Stomach (tissue), 4 donors: ENCODE data around the gene PCDHGB4.
"Not testable (repeated sequence)": the region's sequence is repeated elsewhere in the genome, so short reads cannot be mapped to it uniquely, and the experiment has no call there.

Experiments used
- EP300 ChIP-seq: sonication (generic); formaldehyde crosslinking; IDR thresholded peaks from one replicate; pipeline ENCODE4 v1.6.1; 2017; ENCODE audit warnings: antibody characterized with exemption
- POLR2A ChIP-seq, 4 donors: fragments of 450-650 bp; IDR thresholded peaks; one replicate each; pipeline ENCODE4 v1.6.1; 2016; ENCODE audit warnings: antibody characterized with exemption in 4 of 4, control low read depth in 2 of 4, mild to moderate bottlenecking in 1 of 4, moderate library complexity in 1 of 4
- POLR2AphosphoS5 ChIP-seq, 3 donors: sonication (generic); formaldehyde crosslinking; IDR thresholded peaks; one replicate each; pipeline ENCODE4 v1.6.1; 2016; ENCODE audit warnings: antibody characterized with exemption in 3 of 3
- TF ChIP-seq, protein P1 (sequence below), 7 experiments: fragments of 450-650 bp in 4 of 7; fragments of 200-600 bp in 3 of 7; sonication (generic) in 3 of 7; IDR thresholded peaks; one replicate each; pipeline ENCODE4 v1.5.1; 2016 to 2019; ENCODE audit warnings: antibody characterized with exemption in 7 of 7, control low read depth in 2 of 7, mild to moderate bottlenecking in 1 of 7

- TF ChIP-seq, protein P1, sequence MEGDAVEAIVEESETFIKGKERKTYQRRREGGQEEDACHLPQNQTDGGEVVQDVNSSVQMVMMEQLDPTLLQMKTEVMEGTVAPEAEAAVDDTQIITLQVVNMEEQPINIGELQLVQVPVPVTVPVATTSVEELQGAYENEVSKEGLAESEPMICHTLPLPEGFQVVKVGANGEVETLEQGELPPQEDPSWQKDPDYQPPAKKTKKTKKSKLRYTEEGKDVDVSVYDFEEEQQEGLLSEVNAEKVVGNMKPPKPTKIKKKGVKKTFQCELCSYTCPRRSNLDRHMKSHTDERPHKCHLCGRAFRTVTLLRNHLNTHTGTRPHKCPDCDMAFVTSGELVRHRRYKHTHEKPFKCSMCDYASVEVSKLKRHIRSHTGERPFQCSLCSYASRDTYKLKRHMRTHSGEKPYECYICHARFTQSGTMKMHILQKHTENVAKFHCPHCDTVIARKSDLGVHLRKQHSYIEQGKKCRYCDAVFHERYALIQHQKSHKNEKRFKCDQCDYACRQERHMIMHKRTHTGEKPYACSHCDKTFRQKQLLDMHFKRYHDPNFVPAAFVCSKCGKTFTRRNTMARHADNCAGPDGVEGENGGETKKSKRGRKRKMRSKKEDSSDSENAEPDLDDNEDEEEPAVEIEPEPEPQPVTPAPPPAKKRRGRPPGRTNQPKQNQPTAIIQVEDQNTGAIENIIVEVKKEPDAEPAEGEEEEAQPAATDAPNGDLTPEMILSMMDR (IDR thresholded peaks at IDR 0.05) = peak in 5 of 7 experiments; percentile 8 to 52 (median 22)
- not testable (repeated sequence) for TF ChIP-seq POLR2A (IDR thresholded peaks at IDR 0.05); EP300; POLR2AphosphoS5 (IDR thresholded peaks at IDR 0.05)
These were observed 30.1 kb downstream of the PCDHGB4 start, which contains the start of gene PCDHGB7 for GRCh38 chr5:141417494-141418172.
